Neural progenitor cell (in vitro differentiated cells): ENCODE results near the gene NIT1.

ENCODE experiments used
- CTCF ChIP-seq: fragments of 200-600 bp; sonication (generic); IDR thresholded peaks from 2 replicates; pipeline ENCODE4 v1.5.1; 2017; ENCODE audit warnings: antibody characterized with exemption, mild to moderate bottlenecking
- EZH2 ChIP-seq: fragments of 200-600 bp; sonication (generic); IDR thresholded peaks from 2 replicates; pipeline ENCODE4 v1.6.1; 2017; ENCODE audit warnings: antibody characterized with exemption, mild to moderate bottlenecking, moderate library complexity

- TF ChIP-seq CTCF = no peak
- TF ChIP-seq EZH2 = no peak
Observed at GRCh38 chr1:161083748-161084596, 33.9 kb upstream of the NIT1 start.
